Lower lobe of right lung (tissue), 2 donors: ENCODE results near the gene TBC1D14. TPM values are rescaled to one million over a fixed set of nuclear protein-coding genes. Genes with fewer than 3 reads are reported as not detected.

ENCODE experiments used
- ATAC-seq, 2 donors: fragments of 200-7000 bp; cut with Tn5 transposase; one replicate each; pipeline ENCODE4 v1.9.1; 2020 to 2022; ENCODE audit warnings: mild to moderate bottlenecking in 2 of 2, moderate library complexity in 2 of 2
- DNase-seq: peaks from one replicate; pipeline ENCODE4 v3.0.0-alpha.2; 2020
- H3K27ac ChIP-seq: fragments of 200-600 bp; one replicate; pipeline ENCODE4 v1.8.0; 2022
- H3K27me3 ChIP-seq: fragments of 200-600 bp; one replicate; pipeline ENCODE4 v1.8.0; 2022; ENCODE audit warnings: low read depth
- H3K36me3 ChIP-seq: fragments of 200-600 bp; one replicate; pipeline ENCODE4 v1.8.0; 2022; ENCODE audit warnings: mild to moderate bottlenecking
- H3K4me1 ChIP-seq: fragments of 200-600 bp; one replicate; pipeline ENCODE4 v1.8.0; 2022
- H3K4me3 ChIP-seq: fragments of 200-600 bp; one replicate; pipeline ENCODE4 v1.8.0; 2022; ENCODE audit warnings: mild to moderate bottlenecking
- H3K9me3 ChIP-seq: fragments of 200-600 bp; one replicate; pipeline ENCODE4 v1.8.0; 2022
- CTCF ChIP-seq: fragments of 200-600 bp; IDR thresholded peaks from one replicate; pipeline ENCODE4 v1.8.0; 2022; ENCODE audit warnings: antibody characterized with exemption, mild to moderate bottlenecking
- intact Hi-C: fragments of 100-400 bp; cut with DNase I; formaldehyde crosslinking; loops from one replicate; pipeline ENCODE4 v1.11.0; 2022
- total RNA-seq: library from RNA; stranded (reverse); fragmentation: NEBNext Ultra II Directional; extraction: Animal tissue kit (Norgen Biotek cat#: 25700); gene quantifications from one replicate; pipeline ENCODE4 v1.2.1, GENCODE V29; 2021
- donor health status: DM: no; HTN: yes; CAD: no; lungs with severe emphysema.

The TBC1D14 gene
- total RNA-seq, 1 donor from 2014 or later = 60.7 TPM

GRCh38 chr4:7034262-7035081, 124.8 kb downstream of the TBC1D14 start:
- intact Hi-C loops = no loop called here
- no peaks in the 10 kb centered on the region for H3K9me3 ChIP-seq
- no peak for TF ChIP-seq CTCF
- peak overlapping the region; percentile 41 for H3K27ac ChIP-seq
- DNase-seq = peak; percentile 75
- no peaks in the 10 kb centered on the region for H3K4me1 ChIP-seq
- ATAC-seq = peak; percentile 91 to 96
- no peak overlapping the region for H3K4me3 ChIP-seq
- H3K27me3 ChIP-seq = no peaks in the 10 kb centered on the region
- H3K36me3 ChIP-seq = peaks cover 34% of the 10 kb centered on the region

- Histone ChIP-seq H3K4me1 (peaks cover 18% of the 10 kb centered on the region), H3K9me3 (no peaks in the 10 kb centered on the region), H3K4me3 (no peak overlapping the region), H3K36me3 (peaks cover 5% of the 10 kb centered on the region), H3K27me3 (no peaks in the 10 kb centered on the region), H3K27ac (no peak overlapping the region)
- no peak for TF ChIP-seq CTCF
- ATAC-seq (no peak), DNase-seq (no peak)
- intact Hi-C loops = no loop called here
Measured at GRCh38 chr4:7037425-7037824, 127.8 kb downstream of the TBC1D14 start.

- ATAC-seq = no peak
- Histone ChIP-seq H3K9me3 (no peaks in the 10 kb centered on the region), H3K4me1 (peaks cover 32% of the 10 kb centered on the region), H3K27me3 (no peaks in the 10 kb centered on the region), H3K4me3 (no peak overlapping the region), H3K36me3 (no peaks in the 10 kb centered on the region), H3K27ac (no peak overlapping the region)
- no peak for DNase-seq
- intact Hi-C loops = no loop called here
- TF ChIP-seq CTCF = no peak
Measured at GRCh38 chr4:7040765-7041164, 131.1 kb downstream of the TBC1D14 start.

- no peaks in the 10 kb centered on the region for H3K36me3 ChIP-seq
- ATAC-seq (no peak), DNase-seq (no peak)
- H3K27me3 ChIP-seq = no peaks in the 10 kb centered on the region
- no peaks in the 10 kb centered on the region for H3K9me3 ChIP-seq
- H3K4me3 ChIP-seq = no peak overlapping the region
- no peak overlapping the region for H3K27ac ChIP-seq
- TF ChIP-seq CTCF = no peak
- H3K4me1 ChIP-seq = peaks cover 36% of the 10 kb centered on the region
- intact Hi-C loops = no loop called here
Measured at GRCh38 chr4:7041246-7041645, 131.6 kb downstream of the TBC1D14 start.

GRCh38 chr4:7041801-7042502, 132.3 kb downstream of the TBC1D14 start:
- ATAC-seq (peak in 1 of 2 donors; percentile 0), DNase-seq (no peak)
- H3K27me3 ChIP-seq = no peaks in the 10 kb centered on the region
- H3K9me3 ChIP-seq = no peaks in the 10 kb centered on the region
- H3K4me3 ChIP-seq = peak overlapping the region; percentile 85
- no peak for TF ChIP-seq CTCF
- H3K27ac ChIP-seq = peak overlapping the region; percentile 85
- H3K36me3 ChIP-seq = no peaks in the 10 kb centered on the region
- peaks cover 44% of the 10 kb centered on the region for H3K4me1 ChIP-seq
- intact Hi-C loops = no loop called here
